Inflammatory macrophage treated with lipopolysaccharide for 4 hours (primary cell): Measurements from ENCODE around the gene ZNF595.
A peak's percentile ranks its signal among the peaks of the same experiment; 100 is the strongest.
"Not testable (repeated sequence)": the region's sequence is repeated elsewhere in the genome, so short reads cannot be mapped to it uniquely, and the experiment has no call there.

Source experiments
- DNase-seq: peaks from one replicate; pipeline ENCODE4 v3.0.0-alpha.2; 2020

ZNF595 gene

DNA sequence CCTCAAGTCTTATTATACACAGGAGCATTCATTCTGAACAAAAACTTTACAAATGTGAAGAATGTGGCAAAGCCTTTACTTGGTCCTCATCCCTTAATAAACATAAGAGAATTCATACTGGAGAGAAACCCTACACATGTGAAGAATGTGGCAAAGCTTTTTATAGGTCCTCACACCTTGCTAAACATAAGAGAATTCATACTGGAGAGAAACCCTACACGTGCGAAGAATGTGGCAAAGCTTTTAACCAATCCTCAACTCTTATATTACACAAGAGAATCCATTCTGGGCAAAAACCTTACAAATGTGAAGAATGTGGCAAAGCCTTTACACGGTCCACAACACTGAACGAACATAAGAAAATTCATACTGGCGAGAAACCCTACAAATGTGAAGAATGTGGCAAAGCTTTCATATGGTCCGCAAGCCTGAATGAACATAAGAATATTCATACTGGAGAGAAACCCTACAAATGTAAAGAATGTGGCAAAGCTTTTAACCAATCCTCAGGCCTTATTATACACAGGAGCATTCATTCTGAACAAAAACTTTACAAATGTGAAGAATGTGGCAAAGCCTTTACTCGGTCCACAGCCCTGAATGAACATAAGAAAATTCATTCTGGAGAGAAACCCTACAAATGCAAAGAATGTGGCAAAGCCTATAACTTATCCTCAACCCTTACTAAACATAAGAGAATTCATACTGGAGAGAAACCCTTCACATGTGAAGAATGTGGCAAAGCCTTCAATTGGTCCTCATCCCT lies 33.6 kb downstream of the ZNF595 start:
- DNase-seq: not testable (repeated sequence)

DNA sequence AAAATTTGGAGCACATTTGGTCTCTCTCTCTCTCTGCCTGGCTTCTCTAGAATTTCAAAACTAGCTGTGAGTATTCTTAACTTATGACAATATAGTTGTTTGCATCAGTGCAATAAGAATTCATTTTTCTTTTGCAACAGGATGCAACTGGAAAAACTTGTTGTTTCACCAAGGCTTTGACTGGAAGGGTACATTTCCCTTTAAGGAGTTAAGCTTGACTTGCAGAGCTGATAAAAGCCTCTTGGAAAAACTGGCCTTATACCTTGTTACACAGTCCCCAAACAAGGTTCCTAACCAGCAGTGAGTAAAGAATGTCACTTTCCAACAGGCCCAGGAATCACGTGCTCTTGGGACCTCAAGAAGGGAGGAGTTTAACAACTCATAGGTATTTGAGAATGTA lies 45.3 kb downstream of the ZNF595 start:
- no peak for DNase-seq

DNA sequence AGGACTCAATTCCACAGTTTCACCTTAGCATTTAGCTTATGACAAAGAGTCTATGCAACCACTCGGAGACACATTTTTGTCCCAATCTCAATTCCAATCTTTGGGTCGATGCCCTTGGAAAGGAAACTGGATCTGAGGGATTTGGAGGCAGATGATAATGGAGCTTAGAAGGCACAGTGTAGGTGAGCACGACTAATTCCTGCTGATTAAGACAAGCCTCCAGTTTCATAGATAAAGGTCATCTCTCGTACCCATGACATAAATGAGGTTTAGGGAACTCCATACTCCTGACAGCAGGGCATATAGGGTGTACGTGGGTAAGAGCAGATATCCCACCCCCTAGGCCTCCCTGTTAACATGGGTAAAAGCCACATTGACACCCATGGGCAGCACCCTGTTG lies 46.7 kb downstream of the ZNF595 start:
- no peak for DNase-seq

DNA sequence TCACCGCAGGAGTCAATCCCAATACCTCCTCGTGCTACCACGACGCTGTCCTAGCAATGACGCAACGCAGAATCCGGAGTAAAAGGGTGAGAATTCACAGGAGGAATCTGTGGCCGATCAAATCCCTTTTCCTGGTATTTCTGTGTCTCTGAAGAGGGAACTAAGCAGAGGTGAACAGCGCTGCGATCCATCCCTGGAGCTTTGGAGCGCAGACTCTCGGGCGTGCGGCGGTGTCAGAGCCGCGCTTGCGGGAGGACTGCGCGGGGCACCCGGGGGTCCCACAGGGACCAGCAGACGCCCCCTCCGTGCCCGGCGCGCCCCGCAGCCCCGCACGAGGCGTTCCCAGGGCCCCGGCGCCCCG lies 53.9 kb downstream of the ZNF595 start:
- no peak for DNase-seq

DNA sequence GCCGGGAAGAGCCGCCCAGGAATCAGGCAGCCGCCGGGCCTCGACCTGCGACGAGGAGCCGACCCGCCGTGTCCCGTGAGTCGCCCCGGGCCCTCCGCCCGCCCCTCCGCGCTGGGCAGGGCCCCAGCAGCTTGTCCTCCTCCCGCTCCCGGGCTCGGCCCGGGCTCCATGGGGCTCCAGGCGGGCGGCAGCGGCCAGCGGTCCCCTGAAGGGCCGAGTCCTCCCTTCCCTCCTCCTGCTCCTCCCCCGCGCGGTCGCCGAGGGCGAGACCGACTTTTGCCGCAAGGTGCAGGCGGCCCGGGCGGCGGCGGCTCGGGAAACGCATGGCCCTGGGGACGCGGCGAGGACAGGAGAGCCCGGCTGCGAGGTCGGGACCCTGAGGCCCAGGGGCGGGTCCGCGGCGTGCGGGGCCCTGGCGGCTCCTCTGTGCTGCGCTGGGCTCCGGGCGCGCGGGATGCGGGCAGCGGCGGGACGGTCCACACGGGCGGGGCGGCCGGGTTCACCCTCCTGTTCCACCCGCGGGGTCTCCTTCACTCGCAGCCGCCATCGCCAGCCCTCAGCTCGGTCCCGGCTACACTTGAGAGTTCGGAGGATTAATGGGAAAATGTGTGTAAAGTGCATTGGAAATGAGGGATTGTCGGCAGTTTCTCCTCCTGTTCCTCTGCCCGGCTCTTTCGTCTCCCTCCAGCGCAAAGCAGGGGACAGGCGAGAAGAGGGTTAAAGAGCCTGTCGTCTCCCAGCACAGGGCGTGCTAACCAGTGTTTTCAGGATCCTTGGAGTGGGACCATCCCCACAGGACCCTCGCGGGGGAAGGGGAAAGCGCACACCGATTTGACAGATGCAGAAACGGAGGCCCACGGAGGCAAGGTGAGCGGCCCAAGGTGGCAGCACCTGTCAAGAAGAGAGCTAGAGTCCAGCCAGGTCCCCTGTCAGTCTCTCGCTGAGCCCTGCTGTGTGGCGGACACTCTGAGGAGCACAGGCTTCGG lies 54.6 kb downstream of the ZNF595 start:
- no peak for DNase-seq

DNA sequence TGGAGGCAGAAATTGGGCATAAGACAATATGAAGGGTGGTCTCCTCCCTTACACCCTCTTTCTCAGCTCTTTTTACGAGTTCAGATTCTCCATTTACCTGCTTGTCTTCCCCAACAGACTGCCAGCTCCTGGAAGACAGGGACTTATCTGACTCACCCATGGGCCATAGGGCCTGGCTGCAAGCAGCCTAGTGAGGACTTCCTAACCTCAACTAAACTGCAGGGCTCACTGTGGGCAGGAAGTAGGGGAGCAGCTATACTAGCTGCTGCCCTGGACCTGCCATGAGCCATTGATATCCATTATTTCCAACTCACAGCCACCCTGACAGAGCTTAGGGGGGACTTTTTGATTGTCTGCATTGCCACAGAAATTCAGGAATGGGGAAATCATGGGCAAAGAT lies 59.6 kb downstream of the ZNF595 start:
- DNase-seq: no peak

DNA sequence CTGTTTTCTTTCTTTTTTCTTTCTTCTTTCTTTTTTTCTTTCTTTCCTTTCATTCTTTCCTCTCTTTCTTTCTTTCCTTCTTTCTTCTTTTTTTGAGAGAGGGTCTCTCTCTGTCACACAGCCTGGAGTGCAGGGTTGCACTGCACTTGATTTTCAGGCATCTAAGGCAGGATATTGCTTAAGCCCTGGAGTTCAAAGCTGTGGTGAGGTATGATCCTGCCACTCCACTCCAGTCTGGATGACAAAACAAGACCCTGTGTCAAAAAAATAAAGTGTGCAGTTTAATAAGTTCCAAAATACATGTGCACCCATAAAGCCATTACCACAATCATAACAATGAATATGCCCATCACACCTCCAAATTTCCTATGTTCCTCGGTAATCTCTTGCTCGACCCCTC lies 60.6 kb downstream of the ZNF595 start:
- no peak for DNase-seq

DNA sequence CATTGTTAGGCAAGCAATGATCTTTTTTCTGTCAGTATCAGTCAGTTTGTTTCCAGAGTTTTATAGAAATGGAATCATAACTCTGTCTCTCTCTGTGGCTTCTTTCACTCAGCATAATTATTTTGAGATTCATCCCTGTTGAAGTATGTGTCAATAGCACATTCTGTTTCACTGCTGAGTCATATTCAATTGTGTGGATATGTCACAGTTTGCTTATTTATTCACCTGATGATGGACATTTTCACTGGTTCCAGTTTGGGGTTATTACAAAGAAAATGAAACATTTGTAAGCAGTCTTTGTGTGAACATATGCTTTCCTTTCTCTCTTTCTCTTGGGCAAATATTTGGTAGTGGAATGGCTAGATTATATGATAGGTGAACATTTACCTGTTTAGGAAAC lies 61.0 kb downstream of the ZNF595 start:
- no peak for DNase-seq

DNA sequence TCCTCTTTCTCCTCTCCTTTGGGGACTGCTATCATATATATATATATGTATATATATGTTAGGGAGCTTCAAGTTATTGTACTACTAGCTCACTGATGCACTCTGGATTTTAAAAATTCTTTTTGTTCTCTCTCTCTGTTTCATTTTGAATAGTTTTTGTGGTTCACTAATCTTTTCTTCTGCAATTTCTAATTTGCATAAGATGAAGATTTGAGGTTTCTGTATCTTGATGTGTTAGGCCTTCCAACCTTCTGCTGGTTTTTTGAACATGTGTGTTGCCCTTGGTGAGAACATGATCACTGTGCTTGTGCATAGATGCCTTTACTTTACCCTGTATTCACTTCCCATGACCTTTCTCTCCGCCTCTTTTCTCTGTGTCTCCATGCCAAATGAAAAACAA lies 63.4 kb downstream of the ZNF595 start:
- no peak for DNase-seq

DNA sequence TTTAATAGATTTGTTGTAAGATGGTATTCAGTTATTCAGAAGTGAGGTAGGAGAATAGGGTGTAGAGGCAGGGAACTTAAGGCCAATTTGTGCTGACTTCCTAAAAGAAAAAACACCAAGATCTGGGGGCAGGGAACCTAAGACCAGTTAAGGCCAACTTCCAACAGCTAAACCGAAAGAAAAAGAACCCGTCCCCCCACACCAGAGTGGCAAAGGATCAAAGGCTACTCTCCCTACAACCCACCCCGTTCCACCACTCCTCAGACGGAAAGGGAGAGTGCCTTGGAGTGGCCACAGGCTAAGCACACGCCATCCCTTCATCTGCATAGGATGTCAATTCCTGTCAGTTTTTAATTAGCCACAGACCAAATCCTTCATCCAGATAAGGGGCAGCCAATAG lies 67.5 kb downstream of the ZNF595 start:
- no peak for DNase-seq

DNA sequence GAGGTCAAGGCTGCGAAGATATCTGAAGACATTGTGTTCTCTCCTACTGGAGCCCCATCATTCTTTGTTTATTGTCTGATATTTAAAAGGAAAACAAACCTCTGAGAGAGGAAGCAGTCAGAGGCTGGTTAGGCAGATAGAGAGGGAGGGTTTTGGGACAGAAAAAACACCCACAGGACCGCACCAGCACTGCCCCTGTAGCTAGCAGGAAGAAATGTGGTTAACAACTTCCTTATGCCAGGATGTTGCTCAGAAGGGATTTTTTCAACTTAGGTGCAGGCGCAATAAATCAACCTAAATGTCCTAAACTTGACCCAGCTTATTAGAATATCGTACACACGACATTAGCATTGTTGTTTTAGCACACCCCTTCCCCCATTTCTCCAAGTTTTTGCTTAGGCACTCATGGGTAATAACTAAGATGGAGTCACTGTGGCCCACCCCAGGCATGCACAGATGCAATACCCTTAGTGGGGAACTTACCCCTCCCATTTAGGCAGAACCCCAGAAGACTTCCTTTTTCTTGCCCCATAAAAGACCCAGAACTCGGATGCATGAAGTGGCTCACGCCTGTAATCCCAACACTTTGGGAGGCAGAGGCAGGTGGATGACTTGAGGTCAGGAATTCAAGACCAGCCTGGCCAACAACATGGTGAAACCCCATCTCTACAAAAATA lies 68.4 kb downstream of the ZNF595 start:
- DNase-seq: peak; percentile 4

DNA sequence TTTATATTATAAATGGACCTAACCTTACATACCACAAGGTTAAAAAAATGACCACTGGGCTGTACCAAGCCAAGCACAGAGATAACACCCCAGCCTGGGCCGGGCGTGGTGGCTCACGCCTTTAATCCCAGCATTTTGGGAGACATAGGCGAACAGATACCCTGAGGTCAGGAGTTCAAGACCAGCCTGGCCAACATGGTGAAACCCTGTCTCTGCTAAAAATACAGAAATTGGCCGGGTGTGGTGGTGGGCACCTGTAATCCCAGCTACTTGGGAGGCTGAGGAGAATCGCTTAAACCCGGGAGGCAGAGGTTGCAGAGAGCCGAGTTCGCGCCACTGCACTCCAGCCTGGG lies 70.8 kb downstream of the ZNF595 start:
- DNase-seq: not testable (repeated sequence)

DNA sequence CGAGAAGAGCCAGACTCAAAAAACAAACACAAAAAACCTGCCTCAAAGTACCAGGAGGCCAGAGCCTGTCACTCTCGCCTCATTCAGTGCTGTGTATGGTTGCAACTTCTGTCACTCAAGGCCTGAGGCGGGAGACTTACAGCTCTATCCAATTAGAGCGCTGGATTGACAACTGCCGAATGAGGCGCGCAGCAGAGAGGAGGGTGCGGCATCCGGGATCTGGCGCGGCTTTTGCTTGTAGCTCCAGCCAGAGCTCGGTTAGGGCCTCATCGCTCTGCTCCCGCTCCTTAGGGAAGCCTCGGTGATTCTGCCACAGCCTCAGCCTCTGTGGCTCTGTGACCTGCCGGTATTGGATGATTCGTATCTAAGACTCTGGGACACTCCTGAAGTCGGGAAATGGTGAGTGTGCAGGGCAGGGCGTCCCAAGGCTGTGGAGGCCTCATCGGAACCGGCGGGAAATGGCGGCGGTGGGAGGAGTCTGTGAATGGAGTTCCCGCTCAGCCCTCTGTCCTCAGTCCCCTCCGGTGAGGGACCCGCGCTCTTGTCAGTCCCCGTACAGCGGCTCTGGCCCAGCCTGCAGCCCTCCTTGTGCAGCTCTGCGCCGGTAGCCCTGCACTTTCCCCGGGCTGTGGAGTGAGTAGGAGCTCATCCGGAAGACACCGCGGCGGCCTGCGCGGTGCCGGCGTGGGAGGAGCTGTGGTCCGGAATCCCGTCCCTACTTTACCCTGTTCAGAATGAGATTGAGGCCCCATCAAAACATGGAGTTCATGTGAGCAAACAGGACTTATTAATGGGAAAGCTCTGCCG lies 71.4 kb downstream of the ZNF595 start, which contains the start of gene ZNF718:
ZNF718 (plus strand) TSS at position 227 of the 807 bp plus-strand sequence; CDS start at position 397, 170 bp downstream.
- peak; percentile 97 for DNase-seq

DNA sequence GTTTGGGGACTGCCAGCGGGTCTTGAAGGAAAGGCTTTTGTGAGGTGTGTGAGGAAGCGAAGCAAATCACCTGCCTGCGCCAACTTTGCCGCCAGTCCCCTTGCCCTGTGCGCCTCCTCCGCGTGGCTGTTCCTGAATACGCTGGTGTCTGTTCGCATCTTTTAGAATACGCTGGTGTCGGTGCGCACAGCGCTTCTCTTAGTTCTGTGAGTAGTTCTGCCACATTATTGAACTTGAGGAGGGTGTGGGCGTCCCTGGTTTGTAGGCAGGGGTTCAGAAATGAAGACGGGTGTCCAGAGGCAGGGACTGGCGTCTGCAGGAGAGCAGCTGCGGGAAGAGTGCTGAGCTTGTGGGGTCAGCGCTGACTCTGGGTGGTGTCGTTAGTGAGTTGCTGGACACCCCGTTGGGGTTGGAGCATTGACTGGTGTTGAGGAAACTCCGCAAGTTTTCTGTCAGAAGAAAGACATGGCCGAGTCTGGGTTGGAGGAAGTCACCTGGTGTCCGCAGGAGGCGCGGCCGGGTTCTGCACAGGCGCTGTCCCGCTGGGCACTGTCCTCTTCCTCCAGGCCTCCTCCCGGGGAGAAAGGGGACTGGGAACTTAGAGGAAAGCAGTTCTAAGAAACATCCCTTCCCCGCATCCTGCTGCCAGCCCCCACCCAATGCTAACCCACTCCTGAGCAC lies 72.1 kb downstream of the ZNF595 start:
- DNase-seq: peak; percentile 45

DNA sequence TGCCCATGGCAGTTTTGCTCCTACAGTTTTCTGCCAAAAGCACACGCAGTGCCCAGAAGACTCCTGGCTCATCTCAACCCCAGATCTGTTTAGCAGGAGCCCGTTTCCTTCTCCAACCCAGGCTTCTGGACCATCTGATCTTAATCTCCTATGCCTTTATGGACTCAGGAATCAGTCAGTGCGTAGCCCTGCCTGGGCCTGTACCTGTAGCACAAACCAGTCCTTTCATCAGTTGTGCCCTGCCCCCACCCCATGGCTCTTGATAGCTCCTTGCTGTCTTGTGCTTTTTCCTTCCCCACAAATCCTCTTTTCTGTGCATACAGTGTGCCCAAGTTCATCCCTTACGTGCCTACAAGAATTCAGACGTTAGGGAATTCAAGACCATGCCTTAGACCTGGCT lies 72.7 kb downstream of the ZNF595 start:
- no peak for DNase-seq

DNA sequence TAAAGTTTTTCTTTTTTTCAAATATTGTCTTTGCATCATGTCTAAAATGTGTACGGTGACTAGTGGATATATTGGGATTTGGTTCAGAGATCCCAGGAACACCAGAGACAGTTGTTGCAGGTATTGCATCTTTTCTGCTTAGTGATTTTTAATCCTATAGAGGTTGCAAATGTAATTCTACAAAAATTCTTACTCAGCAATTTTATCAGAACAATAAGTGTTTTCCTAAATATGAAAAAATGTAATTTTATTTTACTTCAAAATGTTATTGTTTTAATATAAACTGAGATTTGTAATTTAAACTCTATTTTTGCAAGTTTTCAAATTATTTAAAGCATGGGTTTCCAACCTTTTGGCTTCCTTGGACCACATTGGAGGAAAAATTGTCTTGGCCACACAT lies 79.4 kb downstream of the ZNF595 start:
- no peak for DNase-seq
